HG03469 (cell line): ENCODE data around the gene LTBP4.
"Not testable (repeated sequence)": the region's sequence is repeated elsewhere in the genome, so short reads cannot be mapped to it uniquely, and the experiment has no call there.

Source experiments
- ATAC-seq: cut with Tn5 transposase; IDR thresholded peaks from one replicate; pipeline ENCODE4 v1.9.1; 2021; ENCODE audit warnings: mild to moderate bottlenecking, moderate library complexity, moderate number of reproducible peaks; ENCODE audit not compliant: unreplicated experiment

The LTBP4 gene

DNA sequence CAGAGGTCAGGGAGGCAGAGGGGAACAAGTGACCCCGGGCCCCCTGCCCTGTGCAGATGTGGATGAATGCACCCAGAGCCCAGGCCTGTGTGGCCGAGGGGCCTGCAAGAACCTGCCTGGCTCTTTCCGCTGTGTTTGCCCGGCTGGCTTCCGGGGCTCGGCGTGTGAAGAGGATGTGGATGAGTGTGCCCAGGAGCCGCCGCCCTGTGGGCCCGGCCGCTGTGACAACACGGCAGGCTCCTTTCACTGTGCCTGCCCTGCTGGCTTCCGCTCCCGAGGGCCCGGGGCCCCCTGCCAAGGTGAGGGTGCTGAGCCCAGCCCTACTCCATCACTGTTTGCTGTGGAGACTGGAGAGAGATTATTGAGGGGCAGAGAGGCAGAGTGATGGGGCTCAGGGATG is 9.9 kb downstream of the LTBP4 start:
- ATAC-seq = no peak

GRCh38 chr19:40611900-40612698 is 10.9 kb downstream of the LTBP4 start:
- no peak for ATAC-seq

- ATAC-seq = no peak
These were observed 11.9 kb downstream of the LTBP4 start for GRCh38 chr19:40612831-40613689.

GRCh38 chr19:40613690-40614621 is 12.8 kb downstream of the LTBP4 start:
- ATAC-seq = peak; percentile 38

DNA sequence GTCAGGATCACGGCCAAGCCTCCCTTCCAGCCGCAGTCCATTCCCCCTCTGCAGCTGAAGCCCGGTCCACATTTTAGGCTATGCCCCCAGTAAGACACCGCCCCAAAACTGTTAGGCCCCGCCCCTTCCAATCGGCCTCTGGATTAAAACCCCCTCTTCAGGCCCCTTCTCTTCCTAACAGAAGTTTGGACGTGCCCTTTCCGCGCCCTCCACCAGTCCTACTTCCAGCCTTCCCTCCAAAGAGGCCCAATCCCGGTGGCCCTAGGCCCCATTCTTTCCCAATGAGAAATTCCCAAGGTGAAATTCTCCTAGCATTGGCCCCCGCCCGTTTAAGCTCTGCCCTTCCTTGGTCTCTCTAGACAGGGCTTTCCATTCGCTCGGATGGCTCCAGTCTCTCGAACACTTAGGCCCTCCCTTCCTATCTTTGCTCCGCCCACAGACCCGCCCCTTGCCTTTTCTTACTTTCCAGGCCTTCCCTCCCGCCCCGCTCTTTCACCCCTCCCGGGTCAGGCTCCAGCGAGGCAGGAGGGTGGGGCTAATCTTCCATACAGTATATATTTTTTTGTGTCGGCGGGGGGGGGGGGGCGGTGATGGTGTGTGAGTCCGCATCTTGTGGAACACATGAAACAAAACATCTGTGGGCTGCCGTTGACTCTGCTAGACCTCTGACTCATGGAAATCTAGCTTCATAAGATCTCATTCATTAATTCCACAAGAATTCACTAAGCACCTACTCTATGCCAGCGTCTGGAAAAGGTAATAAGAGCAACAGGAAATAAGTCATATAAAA is 13.6 kb downstream of the LTBP4 start:
- no peak for ATAC-seq

DNA sequence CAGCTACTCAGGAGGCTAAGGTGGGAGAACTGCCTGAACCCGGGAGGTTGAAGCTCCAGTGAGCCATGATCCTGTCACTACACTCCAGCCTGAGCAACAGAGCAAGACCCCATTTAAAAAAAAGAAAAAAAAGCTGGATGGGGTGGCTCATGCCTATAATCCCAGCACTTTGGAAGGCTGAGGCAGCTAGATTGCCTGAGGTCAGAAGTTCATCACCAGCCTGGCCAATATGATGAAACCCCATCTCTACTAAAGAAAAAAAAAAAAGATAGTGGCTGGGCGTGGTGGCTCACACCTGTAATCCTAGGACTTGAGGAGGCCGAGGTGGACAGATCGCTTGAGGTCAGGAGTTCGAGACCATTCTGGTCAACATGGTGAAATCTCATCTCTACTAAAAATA is 15.0 kb downstream of the LTBP4 start:
- no peak for ATAC-seq

DNA sequence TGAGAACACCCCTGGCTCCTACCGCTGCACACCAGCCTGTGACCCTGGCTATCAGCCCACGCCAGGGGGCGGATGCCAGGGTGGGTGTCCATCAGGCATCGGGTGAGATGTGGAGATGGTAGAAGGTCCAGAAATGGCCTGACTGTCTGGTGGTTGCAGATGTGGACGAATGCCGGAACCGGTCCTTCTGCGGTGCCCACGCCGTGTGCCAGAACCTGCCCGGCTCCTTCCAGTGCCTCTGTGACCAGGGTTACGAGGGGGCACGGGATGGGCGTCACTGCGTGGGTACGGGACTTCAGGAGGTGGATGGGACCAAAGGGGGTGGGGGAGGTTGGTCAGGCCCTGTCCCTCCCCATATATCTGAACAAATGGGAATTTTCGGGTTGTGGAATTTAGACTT is 15.8 kb downstream of the LTBP4 start:
- ATAC-seq = no peak

DNA sequence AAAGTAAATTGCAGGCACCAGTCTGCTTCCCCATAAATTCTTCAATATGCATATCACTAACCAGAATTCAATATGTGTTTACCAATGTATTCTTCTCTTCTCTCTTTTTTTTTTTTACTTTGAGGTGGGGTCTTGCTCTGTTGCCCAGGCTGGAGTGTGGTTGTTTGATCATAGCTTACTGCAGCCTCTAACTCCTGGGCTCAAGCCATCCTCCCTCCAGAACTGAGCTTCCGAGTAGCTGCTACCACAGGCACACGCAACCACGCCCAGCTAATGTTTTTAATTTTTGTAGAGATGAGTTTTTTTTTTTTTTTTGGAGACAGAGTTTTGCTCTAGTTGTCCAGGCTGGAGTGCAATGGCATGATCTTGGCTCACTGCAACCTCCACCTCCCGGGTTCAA is 16.8 kb downstream of the LTBP4 start:
- ATAC-seq = no peak

GRCh38 chr19:40619333-40620160 is 18.4 kb downstream of the LTBP4 start:
- no peak for ATAC-seq

DNA sequence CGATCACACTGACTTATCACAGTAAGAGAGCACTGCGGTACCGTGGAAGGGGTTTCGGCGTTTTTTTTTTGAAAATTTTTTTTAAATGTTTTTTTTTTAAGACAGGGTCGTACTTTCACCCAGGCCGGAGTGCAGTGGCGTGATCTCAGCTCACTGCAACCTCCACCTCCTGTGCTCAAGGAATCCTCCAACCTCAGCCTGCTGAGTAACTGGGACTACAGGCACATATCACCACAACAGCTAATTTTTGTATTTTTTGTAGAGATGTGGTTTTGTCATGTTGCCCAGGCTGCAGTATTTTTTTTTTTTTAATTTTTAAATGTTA is 19.0 kb downstream of the LTBP4 start:
- no peak for ATAC-seq

DNA sequence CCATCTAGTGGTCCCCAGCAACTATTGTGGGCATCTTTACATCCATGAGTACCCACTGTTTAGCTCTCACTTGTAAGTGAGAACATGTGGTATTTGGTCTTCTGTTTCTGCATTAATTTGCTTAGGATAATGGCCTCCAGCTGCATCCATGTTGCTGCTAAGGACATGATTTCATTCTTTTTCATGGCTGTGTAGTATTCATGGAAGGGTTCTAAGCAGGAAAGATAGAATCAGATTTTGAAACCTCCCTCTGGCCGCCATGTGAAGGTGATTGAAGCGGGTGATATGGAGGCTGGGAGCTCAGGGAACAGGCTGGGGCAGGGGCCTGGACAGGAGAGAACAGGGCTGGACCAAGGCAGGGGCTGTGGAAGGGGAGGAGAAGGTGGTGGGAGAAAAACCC is 20.1 kb downstream of the LTBP4 start:
- ATAC-seq = no peak

GRCh38 chr19:40621966-40622772 is 21.0 kb downstream of the LTBP4 start:
- no peak for ATAC-seq

DNA sequence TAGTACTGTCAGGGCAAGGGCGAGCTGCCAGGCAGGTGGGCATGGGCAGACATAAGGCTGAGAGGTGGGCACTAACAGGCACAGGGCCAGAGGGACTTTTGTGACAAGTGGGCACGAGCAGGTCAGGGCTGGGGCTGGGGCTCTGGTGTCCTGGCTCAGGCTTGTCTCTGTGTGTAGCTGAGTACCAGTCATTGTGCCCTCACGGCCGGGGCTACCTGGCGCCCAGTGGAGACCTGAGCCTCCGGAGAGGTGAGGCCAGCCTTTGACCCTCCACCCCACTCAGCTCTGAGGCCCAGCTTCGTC is 21.6 kb downstream of the LTBP4 start:
- ATAC-seq = no peak

GRCh38 chr19:40623403-40624251 is 22.5 kb downstream of the LTBP4 start:
- no peak for ATAC-seq

GRCh38 chr19:40624369-40625153 is 23.4 kb downstream of the LTBP4 start:
- ATAC-seq = not testable (repeated sequence)

GRCh38 chr19:40625406-40626120 is 24.4 kb downstream of the LTBP4 start:
- no peak for ATAC-seq

GRCh38 chr19:40626918-40627317 is 25.7 kb downstream of the LTBP4 start:
- no peak for ATAC-seq
